Fibroblast of peridontal ligament (primary cell): ENCODE data around the gene PTGER1.
"Not testable (repeated sequence)": the region's sequence is repeated elsewhere in the genome, so short reads cannot be mapped to it uniquely, and the experiment has no call there.

ENCODE experiments used
- DNase-seq: peaks from one replicate; pipeline ENCODE4 v3.0.0-alpha.2; 2010; ENCODE audit errors: extremely low read depth

The PTGER1 gene

GRCh38 chr19:14475251-14476073 lies at the start of gene PTGER1:
Gene PTGER1, minus strand, starts transcription at chr19:14475354. Its CDS starts 1,034 bp downstream, at chr19:14474320.
- no peak for DNase-seq

GRCh38 chr19:14520543-14520942 lies 45.4 kb upstream of the PTGER1 start:
- DNase-seq, result no peak

GRCh38 chr19:14519860-14520407 lies 44.8 kb upstream of the PTGER1 start:
- peak; percentile 64 for DNase-seq

GRCh38 chr19:14519245-14519859 lies 44.2 kb upstream of the PTGER1 start:
- DNase-seq, result no peak

GRCh38 chr19:14517840-14518505 lies 42.8 kb upstream of the PTGER1 start, which contains the start of gene DNAJB1:
Gene DNAJB1, minus strand, starts transcription at chr19:14518397. Its CDS starts 48 bp downstream, at chr19:14518349.
- peak; percentile 64 for DNase-seq

GRCh38 chr19:14517446-14517839 lies 42.3 kb upstream of the PTGER1 start:
- DNase-seq, result peak; percentile 33

- DNase-seq, result no peak
Observed at GRCh38 chr19:14516746-14517438, 41.7 kb upstream of the PTGER1 start.

- DNase-seq, result no peak
Observed at GRCh38 chr19:14516048-14516534, 40.9 kb upstream of the PTGER1 start.

GRCh38 chr19:14515501-14516047 lies 40.4 kb upstream of the PTGER1 start:
- DNase-seq, result no peak

GRCh38 chr19:14514215-14514863 lies 39.2 kb upstream of the PTGER1 start:
- no peak for DNase-seq

GRCh38 chr19:14512406-14512961 lies 37.3 kb upstream of the PTGER1 start:
- DNase-seq, result no peak

GRCh38 chr19:14511229-14511593 lies 36.1 kb upstream of the PTGER1 start:
- no peak for DNase-seq

- peak; percentile 91 for DNase-seq
Observed at GRCh38 chr19:14510311-14511228, 35.4 kb upstream of the PTGER1 start.

- DNase-seq, result no peak
Observed at GRCh38 chr19:14507704-14508542, 32.8 kb upstream of the PTGER1 start.

GRCh38 chr19:14505488-14506239 lies 30.5 kb upstream of the PTGER1 start:
- DNase-seq, result peak; percentile 41

- DNase-seq, result not testable (repeated sequence)
Observed at GRCh38 chr19:14504575-14504974, 29.4 kb upstream of the PTGER1 start.

GRCh38 chr19:14503285-14503684 lies 28.1 kb upstream of the PTGER1 start:
- DNase-seq, result no peak
